ENCODE measurements around the gene ALMS1. TPM values are rescaled to one million over a fixed set of nuclear protein-coding genes. Genes with fewer than 3 reads are reported as not detected.

ALMS1 gene
- polyA plus RNA-seq, 2 of the 4 experiments (the other 2 are of a cell fraction): 5.2 to 13.5 TPM

GRCh38 chr2:73402386-73403103 is 16.9 kb downstream of the ALMS1 start:
- Histone ChIP-seq H3K27ac (no peak overlapping the region), H3K4me2 (no peak overlapping the region), H3K4me3 (no peak overlapping the region), H3K9me3 (peaks cover 30% of the 10 kb centered on the region), H3K4me1 (no peaks in the 10 kb centered on the region)
- POLR2A ChIA-PET: no interaction called here
- no peak for TF ChIP-seq NFE2L2 (conservative IDR thresholded peaks at IDR 0.05; ENCODE audit: low read length)
- TF ChIP-seq RFX5 (IDR thresholded peaks at IDR 0.05): no peak
- no peak for TF ChIP-seq SMC3 (IDR thresholded peaks at IDR 0.05)
- TF ChIP-seq EP300 (IDR thresholded peaks at IDR 0.05): no peak
- TF ChIP-seq HOXB5 (CRISPR knock-in tag; IDR thresholded peaks at IDR 0.05): no peak
- no peak for TF ChIP-seq RCOR1 (IDR thresholded peaks at IDR 0.05; ENCODE audit: low read depth, low read length)
- no peak for TF ChIP-seq TFCP2L1 (CRISPR knock-in tag; IDR thresholded peaks at IDR 0.05)
- TF ChIP-seq HMGXB4 (CRISPR knock-in tag; IDR thresholded peaks at IDR 0.05; ENCODE audit: borderline replicate concordance): no peak
- no peak for TF ChIP-seq CEBPB (IDR thresholded peaks at IDR 0.05)
- TF ChIP-seq HOXB13 (CRISPR knock-in tag; IDR thresholded peaks at IDR 0.05; ENCODE audit: low read depth): no peak
- TF ChIP-seq KDM1A (IDR thresholded peaks at IDR 0.05; ENCODE audit: low read depth): no peak
- no peak for TF ChIP-seq MAZ (IDR thresholded peaks at IDR 0.05; ENCODE audit: borderline replicate concordance, low read depth, low read length)
- no peak for TF ChIP-seq POLR2AphosphoS2 (conservative IDR thresholded peaks at IDR 0.05; ENCODE audit: low read length)
- no peak for TF ChIP-seq MAX (IDR thresholded peaks at IDR 0.05)
- no peak for TF ChIP-seq TP53 (CRISPR knock-in tag; IDR thresholded peaks at IDR 0.05)
- FAIRE-seq: no peak
- WGBS (ENCODE audit: missing lambda C conversion rate): 91% methylated on average over 9 of the region's 9 CpGs
- CTCF ChIA-PET: no interaction called here
- ATAC-seq: no peak
- no peak for DNase-seq (ENCODE audit: low read depth in 1 of 2, low spot score in 1 of 2)

- H3K4me2 ChIP-seq: no peak overlapping the region
- DNase-seq (ENCODE audit: low read depth in 1 of 2, low spot score in 1 of 2) (no peak), FAIRE-seq (no peak), ATAC-seq (no peak)
- whole genome bisulfite sequencing (ENCODE audit: missing lambda C conversion rate): 68% methylated on average over 1 of the region's 1 CpG
- no peak overlapping the region for H3K4me3 ChIP-seq
- H3K9me3 ChIP-seq: peaks cover 30% of the 10 kb centered on the region
- TF ChIP-seq POLR2A (IDR thresholded peaks at IDR 0.05; ENCODE audit: low read length) (no peak), ZC3H11A (IDR thresholded peaks at IDR 0.05) (no peak), HDAC2 (IDR thresholded peaks at IDR 0.05) (peak; percentile 76; the same call in 1 of the 2 replicates), ZNF302 (CRISPR knock-in tag; IDR thresholded peaks at IDR 0.05) (no peak), TP53 (CRISPR knock-in tag; IDR thresholded peaks at IDR 0.05) (no peak), KDM1A (IDR thresholded peaks at IDR 0.05; ENCODE audit: low read depth) (peak; percentile 80)
- H3K4me1 ChIP-seq: no peaks in the 10 kb centered on the region
- CTCF ChIA-PET: no interaction called here
- H3K27ac ChIP-seq: no peak overlapping the region
- POLR2A ChIA-PET: no interaction called here
These were observed 17.6 kb downstream of the ALMS1 start for GRCh38 chr2:73403237-73403636.

- FAIRE-seq: no peak
- H3K9me3 ChIP-seq: peaks cover 22% of the 10 kb centered on the region
- DNase-seq (ENCODE audit: low read depth in 1 of 2, low spot score in 1 of 2): no peak
- no peak overlapping the region for H3K4me2 ChIP-seq
- H3K4me1 ChIP-seq: no peaks in the 10 kb centered on the region
- H3K4me3 ChIP-seq: no peak overlapping the region
- no peak overlapping the region for H3K27ac ChIP-seq
- 83% methylated on average over 5 of the region's 5 CpGs for WGBS (ENCODE audit: missing lambda C conversion rate)
- ATAC-seq: no peak
- TF ChIP-seq MAZ (IDR thresholded peaks at IDR 0.05; ENCODE audit: borderline replicate concordance, low read depth, low read length) (no peak), GATA3 (IDR thresholded peaks at IDR 0.05; ENCODE audit: borderline replicate concordance) (no peak), SMC3 (IDR thresholded peaks at IDR 0.05) (no peak), TP53 (CRISPR knock-in tag; IDR thresholded peaks at IDR 0.05) (no peak), CBX8 (IDR thresholded peaks at IDR 0.05) (no peak), E2F6 (IDR thresholded peaks at IDR 0.05; ENCODE audit: borderline replicate concordance, low read depth) (no peak), KDM1A (IDR thresholded peaks at IDR 0.05; ENCODE audit: low read depth) (no peak), TFCP2L1 (CRISPR knock-in tag; IDR thresholded peaks at IDR 0.05) (no peak), POLR2AphosphoS2 (conservative IDR thresholded peaks at IDR 0.05; ENCODE audit: low read length) (no peak), CBX2 (IDR thresholded peaks at IDR 0.05; ENCODE audit: borderline replicate concordance, low read depth) (no peak), JUNB (IDR thresholded peaks at IDR 0.05) (no peak), CTCF (IDR thresholded peaks at IDR 0.05) (no peak), HDAC2 (IDR thresholded peaks at IDR 0.05) (no peak), RNF2 (IDR thresholded peaks at IDR 0.05; ENCODE audit: borderline replicate concordance, low read depth) (no peak), ZNF302 (CRISPR knock-in tag; IDR thresholded peaks at IDR 0.05) (no peak), HES2 (IDR thresholded peaks at IDR 0.05) (no peak), CHD4 (IDR thresholded peaks at IDR 0.05; ENCODE audit: borderline replicate concordance) (no peak), ZC3H11A (IDR thresholded peaks at IDR 0.05) (no peak)
- ChIA-PET CTCF (no interaction called here), POLR2A (no interaction called here)
These were observed 18.8 kb downstream of the ALMS1 start for GRCh38 chr2:73404409-73404808.
